ENCODE measurements around the gene PVR.
"Not testable (repeated sequence)": the region's sequence is repeated elsewhere in the genome, so short reads cannot be mapped to it uniquely, and the experiment has no call there.

PVR gene

DNA sequence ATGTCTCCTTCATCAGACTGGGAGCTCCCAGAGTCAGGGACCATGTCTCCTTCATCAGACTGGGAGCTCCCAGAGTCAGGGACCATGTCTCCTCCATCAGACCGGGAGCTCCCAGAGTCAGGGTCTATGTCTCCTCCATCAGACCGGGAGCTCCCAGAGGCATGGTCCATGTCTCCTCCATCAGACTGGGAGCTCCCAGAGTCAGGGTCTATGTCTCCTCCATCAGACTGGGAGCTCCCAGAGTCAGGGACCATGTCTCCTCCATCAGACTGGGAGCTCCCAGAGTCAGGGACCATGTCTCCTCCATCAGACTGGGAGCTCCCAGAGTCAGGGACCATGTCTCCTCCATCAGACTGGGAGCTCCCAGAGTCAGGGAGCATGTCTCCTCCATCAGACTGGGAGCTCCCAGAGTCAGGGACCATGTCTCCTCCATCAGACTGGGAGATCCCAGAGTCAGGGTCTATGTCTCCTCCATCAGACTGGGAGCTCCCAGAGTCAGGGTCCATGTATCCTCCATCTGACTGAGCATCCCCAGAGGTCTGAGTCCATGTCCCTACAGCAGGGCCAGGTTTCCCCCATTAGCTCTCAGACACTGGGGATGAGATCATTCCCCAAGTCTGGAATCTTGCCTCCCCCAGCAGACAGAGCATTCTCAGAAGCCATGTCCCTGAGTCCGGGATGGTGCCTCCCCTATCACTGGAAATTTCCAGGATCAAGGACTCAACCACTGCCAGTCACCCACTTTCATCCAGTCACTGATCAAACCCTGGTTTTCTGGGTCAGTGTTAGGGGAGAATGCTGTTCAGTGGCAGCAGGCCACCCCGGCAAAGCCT, 65.9 kb downstream of the PVR start:
- DNase-seq; in situ Hi-C loops (cut with MboI; ENCODE audit: low pct_unique_long_range_greater_than_20kb, low sequenced_read_pairs): not testable (repeated sequence)

DNA sequence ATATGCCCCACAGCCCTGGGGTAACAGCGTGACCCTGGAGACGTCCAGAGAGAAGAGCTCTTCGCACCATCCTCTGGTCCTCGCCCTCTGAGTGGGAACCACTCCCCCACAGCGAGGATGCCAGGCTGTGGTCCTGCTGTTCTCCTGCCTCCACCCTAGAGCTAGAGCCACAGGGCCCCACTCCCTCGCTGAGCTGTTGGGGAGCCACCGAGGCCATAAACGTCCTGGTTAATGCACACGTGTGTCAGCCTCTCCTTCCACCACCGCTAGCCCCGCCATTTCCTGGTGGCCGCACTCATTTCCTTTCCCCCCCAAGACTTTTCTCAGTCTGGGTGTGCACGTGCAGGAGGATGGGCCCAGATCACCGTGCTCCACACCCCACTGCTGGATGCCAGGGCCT, 66.8 kb downstream of the PVR start:
- no peak for DNase-seq
- in situ Hi-C loops (cut with MboI; ENCODE audit: low pct_unique_long_range_greater_than_20kb, low sequenced_read_pairs) = no loop called here

- in situ Hi-C loops (cut with MboI; ENCODE audit: low pct_unique_long_range_greater_than_20kb, low sequenced_read_pairs) = no loop called here
- no peak for DNase-seq
These were observed 69.3 kb downstream of the PVR start for GRCh38 chr19:44712864-44713515.
